Peyer's patch (tissue), 4 donors: ENCODE data around the gene GPR62. TPM values are rescaled to one million over a fixed set of nuclear protein-coding genes. Genes with fewer than 3 reads are reported as not detected.
"Not testable (repeated sequence)": the region's sequence is repeated elsewhere in the genome, so short reads cannot be mapped to it uniquely, and the experiment has no call there.

Source experiments
- DNase-seq, 3 donors: peaks; one replicate each; pipeline ENCODE4 v3.0.0-alpha.2; 2017 to 2019
- H3K27ac ChIP-seq, 4 donors: fragments of 200-600 bp; sonication (generic); one replicate each; pipeline ENCODE4 v1.5.1; 2016 to 2019
- H3K27me3 ChIP-seq, 2 donors: fragments of 200-600 bp; sonication (generic); one replicate each; pipeline ENCODE4 v1.5.1; 2019
- H3K36me3 ChIP-seq, 3 donors: fragments of 200-600 bp; sonication (generic); one replicate each; pipeline ENCODE4 v1.5.1; 2016 to 2019
- H3K4me1 ChIP-seq, 4 donors: fragments of 200-600 bp; sonication (generic); one replicate each; pipeline ENCODE4 v1.5.1; 2016 to 2019
- H3K4me3 ChIP-seq, 4 donors: fragments of 200-600 bp; sonication (generic); 1 replicate in 3 of 4; 2 replicates in 1 of 4; pipeline ENCODE4 v1.5.1; 2016 to 2019; ENCODE audit warnings: mild to moderate bottlenecking in 1 of 4
- H3K9me3 ChIP-seq, 4 donors: fragments of 200-600 bp; sonication (generic); one replicate each; pipeline ENCODE4 v1.5.1; 2016 to 2019; ENCODE audit warnings: mild to moderate bottlenecking in 1 of 4
- POLR2A ChIP-seq, 2 donors: fragments of 450-650 bp; IDR thresholded peaks; one replicate each; pipeline ENCODE4 v1.5.1; 2017; ENCODE audit warnings: antibody characterized with exemption in 2 of 2, mild to moderate bottlenecking in 2 of 2, moderate library complexity in 2 of 2
- total RNA-seq, 4 donors: library from RNA; depleted of rRNA; stranded (reverse); fragments of >200 nt; gene quantifications; one replicate each; pipeline ENCODE4 v1.1.0, GENCODE V29; 2016
- TF ChIP-seq, protein P1 (sequence below), 6 experiments: fragments of 450-650 bp in 4 of 6; fragments of 200-600 bp in 2 of 6; sonication (generic) in 1 of 6; IDR thresholded peaks; one replicate each; pipeline ENCODE4 v1.5.1; 2017 to 2019; ENCODE audit warnings: antibody characterized with exemption in 6 of 6, mild to moderate bottlenecking in 3 of 6, moderate library complexity in 1 of 6

Gene GPR62
- total RNA-seq, 4 donors from 2014 or later = not detected

DNA sequence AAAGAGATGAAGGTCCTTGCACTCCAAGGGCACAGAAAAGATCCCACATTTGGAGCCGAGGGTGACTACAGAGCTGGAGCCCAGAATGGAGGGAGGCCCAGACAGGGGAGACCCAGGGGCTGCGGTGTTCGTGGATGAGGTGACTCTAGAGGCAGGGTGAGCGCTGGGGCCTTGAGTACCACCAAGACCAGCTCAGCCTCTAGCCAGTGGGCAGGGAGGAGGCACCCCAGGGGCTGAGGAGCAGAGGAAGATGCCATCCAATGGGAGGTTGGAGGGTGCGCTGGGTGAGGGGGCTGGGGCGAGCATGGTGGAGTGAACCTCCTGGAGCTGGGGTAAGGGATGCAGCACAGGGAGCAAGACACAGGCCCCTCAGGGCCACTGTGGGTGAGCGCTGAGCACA, 26.7 kb upstream of the GPR62 start:
- H3K27ac ChIP-seq = no peak overlapping the region
- H3K9me3 ChIP-seq = no peaks in the 10 kb centered on the region
- H3K27me3 ChIP-seq = no peaks in the 10 kb centered on the region
- no peak overlapping the region for H3K4me3 ChIP-seq
- H3K36me3 ChIP-seq = peaks cover 0 to 12% (median 0%) of the 10 kb centered on the region in 3 donors
- no peak for DNase-seq
- H3K4me1 ChIP-seq = no peaks in the 10 kb centered on the region
- TF ChIP-seq POLR2A (IDR thresholded peaks at IDR 0.05) = no peak
- TF ChIP-seq, protein P1, sequence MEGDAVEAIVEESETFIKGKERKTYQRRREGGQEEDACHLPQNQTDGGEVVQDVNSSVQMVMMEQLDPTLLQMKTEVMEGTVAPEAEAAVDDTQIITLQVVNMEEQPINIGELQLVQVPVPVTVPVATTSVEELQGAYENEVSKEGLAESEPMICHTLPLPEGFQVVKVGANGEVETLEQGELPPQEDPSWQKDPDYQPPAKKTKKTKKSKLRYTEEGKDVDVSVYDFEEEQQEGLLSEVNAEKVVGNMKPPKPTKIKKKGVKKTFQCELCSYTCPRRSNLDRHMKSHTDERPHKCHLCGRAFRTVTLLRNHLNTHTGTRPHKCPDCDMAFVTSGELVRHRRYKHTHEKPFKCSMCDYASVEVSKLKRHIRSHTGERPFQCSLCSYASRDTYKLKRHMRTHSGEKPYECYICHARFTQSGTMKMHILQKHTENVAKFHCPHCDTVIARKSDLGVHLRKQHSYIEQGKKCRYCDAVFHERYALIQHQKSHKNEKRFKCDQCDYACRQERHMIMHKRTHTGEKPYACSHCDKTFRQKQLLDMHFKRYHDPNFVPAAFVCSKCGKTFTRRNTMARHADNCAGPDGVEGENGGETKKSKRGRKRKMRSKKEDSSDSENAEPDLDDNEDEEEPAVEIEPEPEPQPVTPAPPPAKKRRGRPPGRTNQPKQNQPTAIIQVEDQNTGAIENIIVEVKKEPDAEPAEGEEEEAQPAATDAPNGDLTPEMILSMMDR (IDR thresholded peaks at IDR 0.05) = no peak

GRCh38 chr3:51928981-51929380, 26.2 kb upstream of the GPR62 start:
- not testable (repeated sequence) for H3K4me1 ChIP-seq, H3K4me3 ChIP-seq, H3K27ac ChIP-seq, DNase-seq, H3K27me3 ChIP-seq, H3K9me3 ChIP-seq
- peaks cover 0 to 17% (median 0%) of the 10 kb centered on the region in 3 donors for H3K36me3 ChIP-seq

DNA sequence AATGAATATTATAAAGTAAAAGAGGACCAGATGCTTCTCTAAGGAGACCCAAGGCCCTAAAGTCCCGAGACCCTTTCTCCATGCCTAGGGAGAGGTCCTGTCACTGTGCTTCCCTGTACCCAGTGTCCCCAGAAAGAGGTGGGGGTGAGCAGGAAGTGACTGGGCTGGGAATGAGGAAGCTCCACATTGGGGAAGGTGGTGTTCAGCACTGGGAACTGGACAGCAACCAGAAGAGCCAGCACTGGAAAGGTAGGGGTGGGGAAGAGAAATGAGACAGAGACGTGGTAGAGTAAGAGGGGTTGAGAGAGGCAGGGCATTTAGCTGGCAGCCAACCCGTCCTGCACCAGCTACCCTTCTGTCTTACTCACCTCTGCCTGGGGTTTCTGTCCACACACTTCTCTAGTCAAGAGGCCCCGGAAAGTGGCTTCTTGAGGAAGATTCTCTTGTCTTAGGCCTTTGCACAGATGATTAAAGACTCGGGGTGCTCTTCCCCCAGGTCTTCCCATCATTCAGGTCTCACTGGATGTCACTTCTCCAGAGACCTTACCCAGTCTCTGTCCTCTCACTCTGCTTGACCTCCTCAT, 25.7 kb upstream of the GPR62 start:
- no peaks in the 10 kb centered on the region for H3K4me1 ChIP-seq
- H3K9me3 ChIP-seq = no peaks in the 10 kb centered on the region
- H3K36me3 ChIP-seq = peaks cover 0 to 23% (median 0%) of the 10 kb centered on the region in 3 donors
- DNase-seq = no peak
- H3K27ac ChIP-seq = no peak overlapping the region
- no peaks in the 10 kb centered on the region for H3K27me3 ChIP-seq
- TF ChIP-seq, protein P1 (IDR thresholded peaks at IDR 0.05) = no peak
- no peak for TF ChIP-seq POLR2A (IDR thresholded peaks at IDR 0.05)
- H3K4me3 ChIP-seq = no peak overlapping the region

DNA sequence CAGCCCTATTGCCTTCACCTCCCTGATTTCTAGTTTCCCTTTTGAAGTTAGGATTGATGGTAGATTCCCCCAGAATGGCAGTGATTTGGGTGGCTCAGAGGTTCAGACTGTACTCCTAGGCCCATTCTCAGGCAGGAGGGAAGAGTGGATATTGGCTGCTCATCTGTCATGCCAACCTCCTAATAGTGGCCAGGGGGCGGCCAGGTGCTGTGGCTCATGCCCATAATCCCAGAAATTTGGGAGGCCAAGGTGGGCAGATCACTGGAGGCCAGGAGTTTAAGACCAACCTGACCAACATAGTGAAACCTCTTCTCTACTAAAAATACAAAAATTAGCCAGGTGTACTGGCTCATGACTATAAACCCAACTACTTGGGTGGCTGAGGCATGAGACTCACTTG, 24.7 kb upstream of the GPR62 start:
- H3K9me3 ChIP-seq = no peaks in the 10 kb centered on the region
- no peaks in the 10 kb centered on the region for H3K27me3 ChIP-seq
- H3K4me1 ChIP-seq = no peaks in the 10 kb centered on the region
- no peak overlapping the region for H3K4me3 ChIP-seq
- TF ChIP-seq POLR2A (IDR thresholded peaks at IDR 0.05) = no peak
- TF ChIP-seq, protein P1 (IDR thresholded peaks at IDR 0.05) = no peak
- no peak overlapping the region for H3K27ac ChIP-seq
- H3K36me3 ChIP-seq = peaks cover 0 to 32% (median 0%) of the 10 kb centered on the region in 3 donors
- DNase-seq = no peak

DNA sequence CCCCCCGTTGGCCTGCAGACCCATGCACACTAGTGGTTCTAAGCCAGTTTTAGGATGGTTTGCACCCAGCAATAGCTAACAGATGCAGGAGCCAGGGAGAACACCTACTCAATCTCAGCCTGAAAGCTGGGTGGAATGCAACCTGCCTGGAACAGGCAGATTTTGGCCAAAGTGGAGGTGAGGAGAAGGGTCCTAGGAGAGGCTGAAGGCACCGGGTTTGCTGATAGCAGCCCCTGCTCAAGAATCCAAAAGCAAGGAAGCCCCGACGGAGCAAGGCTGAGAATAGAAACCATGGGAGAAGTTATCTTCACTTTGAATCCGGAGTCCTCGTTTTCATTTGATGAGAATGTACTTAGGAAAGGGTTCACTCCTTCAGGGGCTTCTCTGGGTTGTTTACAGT, 23.4 kb upstream of the GPR62 start:
- H3K27me3 ChIP-seq = no peaks in the 10 kb centered on the region
- H3K4me1 ChIP-seq = no peaks in the 10 kb centered on the region
- no peak overlapping the region for H3K27ac ChIP-seq
- no peaks in the 10 kb centered on the region for H3K9me3 ChIP-seq
- no peak for DNase-seq
- TF ChIP-seq, protein P1 (IDR thresholded peaks at IDR 0.05) = no peak
- no peak for TF ChIP-seq POLR2A (IDR thresholded peaks at IDR 0.05)
- H3K4me3 ChIP-seq = no peak overlapping the region
- peaks cover 0 to 45% (median 0%) of the 10 kb centered on the region in 3 donors for H3K36me3 ChIP-seq

- Histone ChIP-seq H3K4me1 (no peaks in the 10 kb centered on the region), H3K27ac (no peak overlapping the region), H3K27me3 (no peaks in the 10 kb centered on the region), H3K36me3 (peaks cover 0 to 55% (median 0%) of the 10 kb centered on the region in 3 donors), H3K9me3 (no peaks in the 10 kb centered on the region), H3K4me3 (no peak overlapping the region)
- no peak for TF ChIP-seq POLR2A (IDR thresholded peaks at IDR 0.05)
- TF ChIP-seq, protein P1 (IDR thresholded peaks at IDR 0.05) = no peak
- DNase-seq = no peak
These were observed 22.5 kb upstream of the GPR62 start for GRCh38 chr3:51932471-51933370.
